HFFc6 (cell line): ENCODE data around the gene CD84. TPM values are rescaled to one million over a fixed set of nuclear protein-coding genes. Genes with fewer than 3 reads are reported as not detected.

ENCODE experiments used
- DNase-seq: peaks from one replicate; pipeline ENCODE4 v3.0.0-alpha.2; 2018
- H3K27ac Mint-ChIP-seq: 2 replicates; pipeline ENCODE4 v1.8.0; 2020; ENCODE audit warnings: mild to moderate bottlenecking, mixed read lengths
- H3K27me3 Mint-ChIP-seq: 2 replicates; pipeline ENCODE4 v1.8.0; 2021; ENCODE audit warnings: mild to moderate bottlenecking, moderate library complexity, mixed read lengths; ENCODE audit not compliant: insufficient read depth
- H3K36me3 Mint-ChIP-seq: 2 replicates; pipeline ENCODE4 v1.8.0; 2021; ENCODE audit warnings: low read depth, mixed read lengths
- H3K4me1 Mint-ChIP-seq: 2 replicates; pipeline ENCODE4 v1.8.0; 2020; ENCODE audit warnings: low read depth, mixed read lengths
- H3K4me3 Mint-ChIP-seq: 2 replicates; pipeline ENCODE4 v1.8.0; 2020; ENCODE audit warnings: mild to moderate bottlenecking, moderate library complexity, mixed read lengths
- H3K9me3 Mint-ChIP-seq: 2 replicates; pipeline ENCODE4 v1.8.0; 2020; ENCODE audit warnings: mild to moderate bottlenecking, mixed read lengths
- CTCF ChIP-seq: fragments of 200-600 bp; sonication (generic); IDR thresholded peaks from 2 replicates; pipeline ENCODE4 v1.5.0; 2021; ENCODE audit warnings: antibody characterized with exemption, mild to moderate bottlenecking
- total RNA-seq, 6 experiments: library from RNA; stranded (reverse); fragmentation: NEBNext Ultra II Directional; extraction: Animal tissue kit (Norgen Biotek cat#: 25700); gene quantifications; 2 replicates in 1 of 6; 3 replicates in 5 of 6; pipeline ENCODE4 v1.2.3, GENCODE V29; 2021

Gene CD84
- total RNA-seq, 6 experiments from 2014 or later, result not detected

- no peak for TF ChIP-seq CTCF
- Mint-ChIP-seq H3K4me1 (no peaks in the 10 kb centered on the region; the same call in 1 of the 2 replicates), H3K27ac (no peak overlapping the region), H3K4me3 (no peak overlapping the region), H3K36me3 (no peaks in the 10 kb centered on the region), H3K9me3 (no peaks in the 10 kb centered on the region), H3K27me3 (no peaks in the 10 kb centered on the region; the same call in 1 of the 2 replicates)
- no peak for DNase-seq
Measured at GRCh38 chr1:160621633-160622413, 42.5 kb upstream of the CD84 start.

- H3K27ac Mint-ChIP-seq, result no peak overlapping the region
- no peaks in the 10 kb centered on the region for H3K9me3 Mint-ChIP-seq
- no peak overlapping the region for H3K4me3 Mint-ChIP-seq
Measured at GRCh38 chr1:160620942-160621632, 41.8 kb upstream of the CD84 start.

GRCh38 chr1:160619742-160620277 lies 40.5 kb upstream of the CD84 start:
- TF ChIP-seq CTCF, result no peak
- H3K4me3 Mint-ChIP-seq, result no peak overlapping the region
- H3K9me3 Mint-ChIP-seq, result no peaks in the 10 kb centered on the region
- H3K27me3 Mint-ChIP-seq, result no peaks in the 10 kb centered on the region; the same call in 1 of the 2 replicates
- H3K27ac Mint-ChIP-seq, result no peak overlapping the region
- no peaks in the 10 kb centered on the region for H3K36me3 Mint-ChIP-seq
- DNase-seq, result no peak
- no peaks in the 10 kb centered on the region; the same call in 1 of the 2 replicates for H3K4me1 Mint-ChIP-seq

More at GRCh38 chr1:160620942-160621632, 41.8 kb upstream of the CD84 start:
- H3K36me3 Mint-ChIP-seq, result no peaks in the 10 kb centered on the region
- H3K4me1 Mint-ChIP-seq, result no peaks in the 10 kb centered on the region; the same call in 1 of the 2 replicates
- no peak for DNase-seq
- TF ChIP-seq CTCF, result no peak
- H3K27me3 Mint-ChIP-seq, result no peaks in the 10 kb centered on the region; the same call in 1 of the 2 replicates

GRCh38 chr1:160618763-160619274 lies 39.5 kb upstream of the CD84 start:
- Mint-ChIP-seq H3K4me3 (no peak overlapping the region), H3K4me1 (no peaks in the 10 kb centered on the region; the same call in 1 of the 2 replicates), H3K36me3 (no peaks in the 10 kb centered on the region), H3K27ac (no peak overlapping the region), H3K9me3 (no peaks in the 10 kb centered on the region), H3K27me3 (peaks cover 7% of the 10 kb centered on the region; the same call in 1 of the 2 replicates)
- TF ChIP-seq CTCF, result peak; percentile 61
- no peak for DNase-seq

GRCh38 chr1:160618327-160618726 lies 39.0 kb upstream of the CD84 start:
- H3K4me3 Mint-ChIP-seq, result no peak overlapping the region
- H3K9me3 Mint-ChIP-seq, result no peaks in the 10 kb centered on the region
- DNase-seq, result no peak
- H3K27ac Mint-ChIP-seq, result no peak overlapping the region
- H3K4me1 Mint-ChIP-seq, result no peaks in the 10 kb centered on the region; the same call in 1 of the 2 replicates
- H3K27me3 Mint-ChIP-seq, result peaks cover 10% of the 10 kb centered on the region; the same call in 1 of the 2 replicates
- no peak for TF ChIP-seq CTCF
- H3K36me3 Mint-ChIP-seq, result no peaks in the 10 kb centered on the region
